BLaER1 treated with 17β-estradiol and CSF1 and Interleukin-3, amounts not matched to agents 10 nM and 100 nM (cell line): ENCODE measurements around the gene SBK1.
A peak's percentile ranks its signal among the peaks of the same experiment; 100 is the strongest.
"Not testable (repeated sequence)": the region's sequence is repeated elsewhere in the genome, so short reads cannot be mapped to it uniquely, and the experiment has no call there.

Experiments
- H3K27ac ChIP-seq, 11 experiments: shearing (Covaris generic); formaldehyde crosslinking; 2 replicates each; pipeline ENCODE4 v1.8.1; 2022
- H3K27me3 ChIP-seq, 11 experiments: shearing (Covaris generic); formaldehyde crosslinking; 2 replicates each; pipeline ENCODE4 v1.8.1; 2022
- H3K36me3 ChIP-seq, 11 experiments: shearing (Covaris generic); formaldehyde crosslinking; 2 replicates each; pipeline ENCODE4 v1.8.1; 2022
- H3K4me1 ChIP-seq, 10 experiments: shearing (Covaris generic); formaldehyde crosslinking; 2 replicates each; pipeline ENCODE4 v1.8.1; 2022
- H3K4me2 ChIP-seq, 11 experiments: shearing (Covaris generic); formaldehyde crosslinking; 2 replicates each; pipeline ENCODE4 v1.8.1; 2022
- H3K4me3 ChIP-seq, 10 experiments: shearing (Covaris generic); formaldehyde crosslinking; 2 replicates each; pipeline ENCODE4 v1.8.1; 2022
- H3K9ac ChIP-seq, 11 experiments: shearing (Covaris generic); formaldehyde crosslinking; 2 replicates each; pipeline ENCODE4 v1.8.1; 2022
- H3K9me3 ChIP-seq, 11 experiments: shearing (Covaris generic); formaldehyde crosslinking; replicated peaks in 1 of 11; 2 replicates each; pipeline ENCODE4 v1.8.1; 2022
- H4K20me1 ChIP-seq, 11 experiments: shearing (Covaris generic); formaldehyde crosslinking; 2 replicates each; pipeline ENCODE4 v1.8.1; 2022
- Cebpa-rat ChIP-seq, 11 experiments: shearing (Covaris generic); IDR thresholded peaks; 2 replicates each; pipeline ENCODE4 v1.8.1; 2022

SBK1 gene

GRCh38 chr16:28291651-28292626 is at the start of gene SBK1:
TSS of gene SBK1 (plus strand) at chr16:28292525. CDS start at chr16:28317392, 24,867 bp downstream.
- peak within 1 kb of the TSS; percentile 44 to 93 (median 89); a peak in 21 of 22 replicates for H3K27ac ChIP-seq
- peaks cover 0 to 32% (median 23%) of the 10 kb centered on the region in 11 experiments; a peak in 16 of 22 replicates for H4K20me1 ChIP-seq
- TF ChIP-seq Cebpa-rat (IDR thresholded peaks at IDR 0.05): no peak
- peak within 1 kb of the TSS; percentile 87 to 100 (median 95) for H3K4me3 ChIP-seq
- peak within 1 kb of the TSS; percentile 93 to 100 (median 100) for H3K4me2 ChIP-seq
- H3K9me3 ChIP-seq: no peaks in the 10 kb centered on the region
- peak within 1 kb of the TSS; percentile 75 to 99 (median 92) for H3K9ac ChIP-seq
- no peaks in the 10 kb centered on the region for H3K27me3 ChIP-seq
- peaks cover 47 to 82% (median 75%) of the 10 kb centered on the region in 10 experiments for H3K4me1 ChIP-seq
- peaks cover 0 to 9% (median 0%) of the 10 kb centered on the region in 11 experiments; a peak in 2 of 22 replicates for H3K36me3 ChIP-seq

- H3K4me2 ChIP-seq, H3K27me3 ChIP-seq, H3K36me3 ChIP-seq, H3K4me3 ChIP-seq, H3K4me1 ChIP-seq, H3K9ac ChIP-seq, H4K20me1 ChIP-seq, H3K27ac ChIP-seq, H3K9me3 ChIP-seq: not testable (repeated sequence)
These were observed 42.8 kb upstream of the SBK1 start for GRCh38 chr16:28249483-28249882.

DNA sequence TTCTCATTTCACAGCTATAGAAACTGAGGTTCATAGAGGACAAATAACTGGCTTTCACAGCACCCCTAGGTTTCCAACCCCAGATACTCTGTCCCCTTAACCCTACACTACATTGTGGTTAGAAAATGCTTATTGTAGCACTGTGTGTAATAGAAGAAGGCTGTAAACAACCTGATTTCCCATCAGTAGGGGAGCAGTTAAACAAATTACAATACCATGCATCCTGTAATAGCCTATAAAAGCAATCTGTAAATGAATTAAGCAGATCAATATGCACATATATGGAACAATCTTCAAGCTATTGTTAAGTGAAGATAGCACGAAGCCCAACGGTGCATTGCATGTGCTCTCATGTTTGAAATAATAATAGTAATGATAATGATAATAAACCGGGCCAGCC is 41.3 kb upstream of the SBK1 start:
- 0 out of 22 replicates have a peak, but pooled peaks cover 0 to 4% (median 0%) of the 10 kb centered on the region in 11 experiments for H3K9me3 ChIP-seq
- no peak for TF ChIP-seq Cebpa-rat (IDR thresholded peaks at IDR 0.05)
- H3K27me3 ChIP-seq: no peaks in the 10 kb centered on the region
- H3K4me2 ChIP-seq: no peak overlapping the region
- no peak overlapping the region for H3K4me3 ChIP-seq
- no peaks in the 10 kb centered on the region for H4K20me1 ChIP-seq
- H3K27ac ChIP-seq: no peak overlapping the region
- no peaks in the 10 kb centered on the region for H3K4me1 ChIP-seq
- no peak overlapping the region for H3K9ac ChIP-seq
- H3K36me3 ChIP-seq: no peaks in the 10 kb centered on the region

GRCh38 chr16:28254158-28254557 is 38.2 kb upstream of the SBK1 start:
- H3K4me1 ChIP-seq: peaks cover 10 to 12% (median 11%) of the 10 kb centered on the region in 10 experiments; a peak in 19 of 20 replicates
- H3K9ac ChIP-seq: no peak overlapping the region
- no peaks in the 10 kb centered on the region for H3K27me3 ChIP-seq
- no peak overlapping the region for H3K4me3 ChIP-seq
- H3K36me3 ChIP-seq: no peaks in the 10 kb centered on the region
- H3K27ac ChIP-seq: no peak overlapping the region
- no peaks in the 10 kb centered on the region for H4K20me1 ChIP-seq
- 0 out of 22 replicates have a peak, but pooled peaks cover 0 to 4% (median 0%) of the 10 kb centered on the region in 11 experiments for H3K9me3 ChIP-seq
- no peak overlapping the region for H3K4me2 ChIP-seq
- no peak for TF ChIP-seq Cebpa-rat (IDR thresholded peaks at IDR 0.05)

DNA sequence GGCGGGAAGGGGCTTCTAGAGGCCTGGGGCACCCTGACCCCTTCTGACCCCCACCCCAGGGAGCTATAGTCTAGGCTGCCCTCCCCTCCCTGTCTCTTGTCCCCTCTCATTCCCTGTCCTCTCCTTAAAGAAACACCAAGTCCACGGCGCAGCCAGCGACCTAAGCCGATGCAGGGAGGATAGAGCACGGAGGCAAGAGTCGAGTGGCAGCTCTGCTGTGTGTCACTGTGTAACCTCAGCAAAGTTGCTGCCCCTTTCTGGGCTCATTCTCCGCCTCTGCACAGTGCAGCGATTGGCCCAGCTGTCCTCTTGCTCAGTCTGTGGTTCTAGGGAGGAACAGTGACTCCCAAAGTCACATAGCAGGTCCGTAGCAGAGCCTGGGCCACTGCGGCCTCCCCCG is 36.5 kb upstream of the SBK1 start:
- H3K27ac ChIP-seq: no peak overlapping the region
- no peak overlapping the region for H3K4me2 ChIP-seq
- no peak for TF ChIP-seq Cebpa-rat (IDR thresholded peaks at IDR 0.05)
- no peaks in the 10 kb centered on the region for H3K27me3 ChIP-seq
- H3K9ac ChIP-seq: no peak overlapping the region
- peaks cover 11 to 26% (median 19%) of the 10 kb centered on the region in 10 experiments; a peak in 19 of 20 replicates for H3K4me1 ChIP-seq
- H3K9me3 ChIP-seq: 0 out of 22 replicates have a peak, but pooled peaks cover 0 to 4% (median 0%) of the 10 kb centered on the region in 11 experiments
- no peaks in the 10 kb centered on the region for H4K20me1 ChIP-seq
- no peak overlapping the region for H3K4me3 ChIP-seq
- H3K36me3 ChIP-seq: no peaks in the 10 kb centered on the region

- Histone ChIP-seq H3K4me2 (no peak overlapping the region), H3K9me3 (0 out of 22 replicates have a peak, but pooled peaks cover 0 to 4% (median 0%) of the 10 kb centered on the region in 11 experiments), H3K4me3 (no peak overlapping the region), H3K36me3 (no peaks in the 10 kb centered on the region), H3K27ac (no peak overlapping the region), H4K20me1 (no peaks in the 10 kb centered on the region), H3K27me3 (no peaks in the 10 kb centered on the region), H3K9ac (no peak overlapping the region), H3K4me1 (peaks cover 11 to 34% (median 27%) of the 10 kb centered on the region in 10 experiments; a peak in 19 of 20 replicates)
- TF ChIP-seq Cebpa-rat (IDR thresholded peaks at IDR 0.05): no peak
These were observed 35.1 kb upstream of the SBK1 start for GRCh38 chr16:28257256-28257655.

DNA sequence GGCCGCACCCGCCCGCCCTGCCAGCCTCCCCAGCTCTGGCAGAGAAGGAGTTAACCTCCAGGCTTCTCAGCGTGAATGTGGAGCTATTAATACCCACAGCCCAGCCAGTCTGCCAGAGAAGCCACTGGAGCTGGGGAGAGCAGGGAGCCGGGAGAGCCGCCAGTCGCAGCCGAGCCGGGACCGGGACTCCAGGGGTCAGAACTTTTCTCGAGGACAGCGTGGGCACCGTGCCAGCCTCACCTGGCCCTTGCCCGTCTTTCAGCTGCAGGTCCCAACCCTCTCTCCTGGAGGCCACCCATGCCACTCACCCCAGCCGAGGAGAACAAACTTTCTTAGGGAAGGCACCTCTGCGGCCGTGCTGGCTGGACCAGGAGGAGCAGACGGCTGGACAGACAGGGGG is 33.8 kb upstream of the SBK1 start:
- H3K9me3 ChIP-seq: peaks cover 0 to 4% (median 0%) of the 10 kb centered on the region in 11 experiments; a peak in 1 of 22 replicates
- no peaks in the 10 kb centered on the region for H4K20me1 ChIP-seq
- H3K27ac ChIP-seq: no peak overlapping the region
- peak overlapping the region; percentile 38 to 77 (median 63) for H3K4me2 ChIP-seq
- no peak overlapping the region for H3K4me3 ChIP-seq
- H3K9ac ChIP-seq: peak overlapping the region in 6 of 11 experiments; percentile 18 to 50 (median 30); a peak in 6 of 22 replicates
- no peak for TF ChIP-seq Cebpa-rat (IDR thresholded peaks at IDR 0.05)
- H3K4me1 ChIP-seq: peaks cover 11 to 47% (median 31%) of the 10 kb centered on the region in 10 experiments; a peak in 19 of 20 replicates
- no peaks in the 10 kb centered on the region for H3K36me3 ChIP-seq
- H3K27me3 ChIP-seq: no peaks in the 10 kb centered on the region

DNA sequence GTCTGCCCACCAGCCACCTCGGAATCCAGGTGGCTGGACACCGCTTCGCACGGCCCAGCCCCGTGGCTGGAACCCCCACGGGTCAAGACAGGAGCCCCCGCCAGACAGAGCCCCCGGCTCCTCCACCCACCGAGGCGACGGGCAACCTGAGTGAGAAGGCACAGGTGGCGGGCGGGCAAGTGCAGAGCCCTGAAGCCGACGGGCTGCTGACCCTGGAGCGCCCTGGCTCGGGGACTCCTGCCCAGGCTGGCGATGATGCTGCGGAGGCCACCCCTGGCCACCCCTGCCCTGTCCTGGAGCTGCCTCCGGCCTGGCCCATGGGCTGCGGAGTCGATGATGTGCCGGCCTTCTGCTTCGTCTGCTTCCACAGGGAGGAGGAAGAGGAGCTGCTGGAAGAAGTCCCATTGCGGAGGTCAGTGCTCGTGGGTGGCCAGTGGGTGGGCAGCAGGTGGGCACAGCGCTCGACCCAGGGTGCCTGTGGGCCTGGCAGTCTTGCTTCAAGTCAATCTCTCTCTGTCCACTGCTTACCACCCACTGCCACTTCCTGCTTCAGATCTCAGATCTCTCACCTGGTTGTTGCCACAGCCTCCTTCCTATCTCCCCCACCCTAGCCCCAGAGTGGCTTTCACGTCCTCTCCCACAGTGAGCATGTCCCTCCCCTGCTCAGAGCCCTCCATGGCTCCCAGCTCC is 33.1 kb upstream of the SBK1 start:
- no peaks in the 10 kb centered on the region for H3K36me3 ChIP-seq
- H3K9ac ChIP-seq: peak overlapping the region in 6 of 11 experiments; percentile 18 to 50 (median 30); a peak in 2 of 22 replicates
- no peak for TF ChIP-seq Cebpa-rat (IDR thresholded peaks at IDR 0.05)
- no peak overlapping the region for H3K4me3 ChIP-seq
- peaks cover 0 to 4% (median 0%) of the 10 kb centered on the region in 11 experiments; a peak in 1 of 22 replicates for H3K9me3 ChIP-seq
- H3K27me3 ChIP-seq: no peaks in the 10 kb centered on the region
- peak overlapping the region; percentile 38 to 77 (median 63); a peak in 20 of 22 replicates for H3K4me2 ChIP-seq
- no peaks in the 10 kb centered on the region for H4K20me1 ChIP-seq
- H3K27ac ChIP-seq: no peak overlapping the region
- peaks cover 11 to 49% (median 31%) of the 10 kb centered on the region in 10 experiments; a peak in 19 of 20 replicates for H3K4me1 ChIP-seq

GRCh38 chr16:28259781-28260150 is 32.6 kb upstream of the SBK1 start:
- H3K27ac ChIP-seq: no peak overlapping the region
- peaks cover 0 to 4% (median 0%) of the 10 kb centered on the region in 11 experiments; a peak in 1 of 22 replicates for H3K9me3 ChIP-seq

More at GRCh38 chr16:28259781-28260150, 32.6 kb upstream of the SBK1 start:
- no peak for TF ChIP-seq Cebpa-rat (IDR thresholded peaks at IDR 0.05)
- Histone ChIP-seq H3K9ac (no peak overlapping the region), H4K20me1 (no peaks in the 10 kb centered on the region), H3K4me3 (no peak overlapping the region), H3K27me3 (no peaks in the 10 kb centered on the region), H3K36me3 (no peaks in the 10 kb centered on the region), H3K4me2 (peak overlapping the region in 9 of 11 experiments; percentile 52 to 77 (median 66); a peak in 16 of 22 replicates), H3K4me1 (peaks cover 11 to 49% (median 33%) of the 10 kb centered on the region in 10 experiments; a peak in 19 of 20 replicates)
